HG02763 (cell line): ENCODE results near the gene VTI1A.
A peak's percentile ranks its signal among the peaks of the same experiment; 100 is the strongest.
"Not testable (repeated sequence)": the region's sequence is repeated elsewhere in the genome, so short reads cannot be mapped to it uniquely, and the experiment has no call there.

ENCODE experiments used
- ATAC-seq: cut with Tn5 transposase; IDR thresholded peaks from one replicate; pipeline ENCODE4 v1.9.1; 2021; ENCODE audit warnings: mild to moderate bottlenecking, moderate library complexity; ENCODE audit not compliant: unreplicated experiment

VTI1A gene

DNA sequence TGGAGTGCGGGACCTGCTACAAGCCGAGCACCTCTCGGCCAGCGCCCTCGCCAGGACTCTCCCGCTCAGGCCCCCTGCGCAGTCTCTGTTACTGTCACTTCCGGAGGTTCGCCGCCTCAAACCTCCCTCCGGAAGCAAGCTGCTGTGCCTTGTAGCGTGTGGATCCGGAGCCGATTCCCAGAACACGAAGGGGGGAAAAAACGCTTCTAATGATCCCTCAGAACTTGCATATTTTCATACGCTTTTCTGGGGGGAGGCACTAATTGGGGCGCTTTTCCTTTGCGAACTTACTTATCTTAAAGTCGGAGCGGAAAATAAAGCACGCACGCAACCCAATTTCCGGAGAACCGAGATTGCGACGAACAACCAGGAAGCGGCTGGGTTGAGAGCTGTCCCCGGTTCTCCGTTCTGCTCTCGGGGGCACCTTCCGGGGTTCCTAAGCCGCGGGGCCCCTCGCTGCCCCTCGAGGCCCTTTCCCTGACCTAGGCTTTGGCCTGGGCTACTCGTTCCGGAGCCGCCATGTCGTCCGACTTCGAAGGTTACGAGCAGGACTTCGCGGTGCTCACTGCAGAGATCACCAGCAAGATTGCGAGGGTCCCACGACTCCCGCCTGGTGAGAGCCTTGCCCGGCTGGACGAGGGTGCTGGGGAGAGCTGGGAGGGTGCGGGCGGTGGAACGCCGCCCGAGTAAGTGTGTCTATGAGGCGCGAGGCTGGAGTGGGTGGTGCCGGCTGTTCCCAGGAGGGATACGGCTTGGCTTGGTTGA lies at the start of gene VTI1A, which contains the start of gene ZDHHC6:
Gene VTI1A, plus strand, starts transcription at position 361 of the 765 bp plus-strand sequence. Its CDS starts 159 bp downstream, at position 520.
Gene ZDHHC6, minus strand, starts transcription at position 60 of the 765 bp plus-strand sequence. CDS start 1,478 bp downstream, outside the sequence.
- peak; percentile 95 for ATAC-seq

DNA sequence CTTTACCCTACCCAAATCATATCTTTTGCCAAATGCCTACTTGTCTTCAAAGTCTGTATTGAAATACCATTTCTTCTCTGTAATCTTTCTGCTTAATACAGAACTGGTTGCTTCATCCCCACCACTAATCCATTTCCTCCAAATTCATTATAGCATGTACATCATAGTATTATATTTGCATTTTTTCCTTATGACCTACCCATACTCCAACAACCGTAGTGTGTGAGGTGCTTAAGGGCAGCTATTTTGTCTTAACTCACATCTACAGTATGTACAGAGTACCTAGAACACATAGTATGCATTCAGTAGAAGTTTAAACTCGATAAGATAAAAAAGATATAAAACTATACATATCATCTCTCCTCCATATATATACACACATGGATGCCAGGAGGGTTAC lies 49.4 kb upstream of the VTI1A start:
- no peak for ATAC-seq

DNA sequence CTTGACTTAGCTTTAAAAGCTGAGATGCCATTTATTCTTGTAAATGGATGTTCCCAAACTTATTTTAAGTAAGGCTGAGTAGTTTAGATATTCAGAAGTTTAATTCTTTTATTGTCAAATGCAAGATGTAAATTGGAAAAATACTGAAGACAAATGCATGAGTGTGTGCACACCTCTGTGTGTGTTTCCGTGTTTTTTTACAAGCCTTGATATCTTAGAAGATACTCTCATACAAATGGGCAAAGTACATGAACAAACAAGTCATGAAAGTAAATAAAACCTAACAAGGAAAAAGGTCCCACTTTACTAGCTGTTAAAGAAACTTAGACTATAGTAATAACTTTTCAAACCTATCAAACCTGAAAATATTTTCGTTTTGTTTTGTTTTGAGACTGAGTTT lies 44.1 kb upstream of the VTI1A start:
- no peak for ATAC-seq

DNA sequence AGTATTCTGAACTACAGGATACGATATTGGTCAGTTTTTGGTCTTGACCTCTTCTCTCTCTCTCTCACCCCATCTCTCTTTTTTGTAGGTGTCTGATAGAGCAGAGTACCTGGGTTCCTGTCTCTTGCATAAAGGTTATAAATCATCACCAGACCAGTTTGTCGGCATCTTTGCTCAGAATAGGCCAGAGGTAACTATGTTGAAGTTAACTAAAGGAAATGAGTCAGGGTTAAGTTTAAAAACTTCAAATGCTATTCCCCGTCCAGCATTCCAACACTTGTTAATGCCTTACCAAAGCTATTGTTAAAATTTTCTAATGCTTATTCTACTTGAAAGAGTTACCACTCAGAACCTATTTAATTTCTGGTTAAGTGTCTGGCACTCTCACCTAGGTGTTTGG lies 42.4 kb upstream of the VTI1A start:
- ATAC-seq = no peak

DNA sequence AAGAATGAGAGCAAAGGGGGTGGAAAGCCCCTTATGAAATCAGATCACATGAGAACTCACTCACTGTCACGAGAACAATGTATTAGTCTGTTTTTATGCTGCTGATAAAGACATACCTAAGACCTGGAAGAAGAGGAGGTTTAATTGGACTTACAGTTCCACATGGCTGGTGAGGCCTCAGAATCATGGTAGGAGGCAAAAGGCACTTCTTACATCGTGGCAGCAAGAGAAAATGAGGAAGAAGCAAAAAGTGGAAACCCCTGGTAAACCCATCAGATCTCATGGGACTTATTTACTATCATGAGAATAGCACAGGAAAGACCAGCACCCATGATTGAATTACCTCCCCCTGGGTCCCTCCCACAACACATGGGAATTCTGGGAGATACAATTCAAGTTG lies 40.2 kb upstream of the VTI1A start:
- ATAC-seq = not testable (repeated sequence)

DNA sequence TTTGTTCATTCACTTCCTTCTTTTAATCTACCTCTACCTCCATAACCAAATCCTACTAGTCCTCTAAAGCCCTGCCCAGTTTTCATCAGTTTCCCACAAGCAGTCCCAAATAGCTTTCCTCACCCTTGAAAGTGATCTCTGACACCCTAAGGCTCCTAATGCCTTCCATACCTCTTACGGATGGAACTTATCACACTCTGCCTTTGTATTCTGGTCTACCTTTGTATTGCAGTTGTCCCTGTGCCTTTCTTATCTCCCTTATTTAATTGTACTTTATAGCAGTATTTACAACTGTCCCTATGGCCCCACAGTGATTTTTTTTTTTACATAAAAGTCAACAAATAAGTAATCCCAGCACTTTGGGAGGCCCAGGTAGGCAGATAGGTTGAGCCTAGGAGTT lies 39.3 kb upstream of the VTI1A start:
- no peak for ATAC-seq

DNA sequence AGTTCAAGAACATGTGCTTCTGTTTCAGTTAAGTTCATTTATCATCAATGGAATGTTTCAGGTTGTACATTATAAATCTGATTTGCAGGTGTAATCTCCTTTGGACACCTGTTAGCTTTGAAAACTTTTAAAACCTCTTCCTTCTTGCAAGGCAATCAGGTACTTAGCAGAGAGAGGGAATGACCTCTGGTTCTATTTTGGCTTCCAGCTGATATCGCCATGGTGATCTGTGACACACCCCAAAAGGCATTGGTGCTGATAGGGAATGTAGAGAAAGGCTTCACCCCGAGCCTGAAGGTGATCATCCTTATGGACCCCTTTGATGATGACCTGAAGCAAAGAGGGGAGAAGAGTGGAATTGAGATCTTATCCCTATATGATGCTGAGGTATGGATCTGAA lies 37.7 kb upstream of the VTI1A start:
- ATAC-seq = no peak

DNA sequence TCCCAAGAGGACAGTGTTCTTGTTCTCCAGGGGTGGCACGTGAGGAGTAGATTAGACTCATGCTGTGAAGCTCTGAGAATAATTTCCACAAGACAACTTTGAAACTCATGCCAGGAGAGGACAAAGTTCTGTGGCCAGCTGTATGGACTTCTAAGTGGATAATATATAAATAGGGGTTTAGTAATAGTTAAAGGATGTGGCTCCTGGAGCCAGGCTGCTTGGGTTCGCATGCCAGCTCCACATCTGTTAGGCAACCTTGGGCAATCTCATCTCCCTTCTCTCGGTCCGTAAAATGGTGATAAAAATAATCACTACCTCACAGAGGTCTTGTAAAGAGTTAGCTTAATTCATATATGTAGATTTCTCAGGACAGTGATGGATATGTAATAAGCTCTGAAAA lies 37.3 kb upstream of the VTI1A start:
- ATAC-seq = no peak

DNA sequence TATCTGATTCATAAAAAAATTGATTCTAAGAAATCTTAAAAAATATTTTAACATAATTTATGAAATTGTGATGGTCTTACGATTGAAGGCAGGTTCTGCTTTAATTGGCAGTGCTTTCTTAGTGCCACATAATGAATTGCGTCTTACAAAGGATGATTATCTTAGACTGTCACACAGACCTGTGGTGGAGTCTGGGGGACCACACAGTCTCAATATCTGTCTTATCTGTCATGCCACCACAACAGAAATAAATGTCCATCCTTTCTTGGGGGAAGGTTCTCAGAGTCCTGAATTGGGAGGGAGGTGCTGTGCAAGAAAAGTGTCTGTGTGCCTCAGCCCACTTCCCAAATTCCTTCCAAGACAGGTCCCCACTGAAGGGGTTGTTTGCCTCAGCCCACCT lies 34.3 kb upstream of the VTI1A start:
- no peak for ATAC-seq

DNA sequence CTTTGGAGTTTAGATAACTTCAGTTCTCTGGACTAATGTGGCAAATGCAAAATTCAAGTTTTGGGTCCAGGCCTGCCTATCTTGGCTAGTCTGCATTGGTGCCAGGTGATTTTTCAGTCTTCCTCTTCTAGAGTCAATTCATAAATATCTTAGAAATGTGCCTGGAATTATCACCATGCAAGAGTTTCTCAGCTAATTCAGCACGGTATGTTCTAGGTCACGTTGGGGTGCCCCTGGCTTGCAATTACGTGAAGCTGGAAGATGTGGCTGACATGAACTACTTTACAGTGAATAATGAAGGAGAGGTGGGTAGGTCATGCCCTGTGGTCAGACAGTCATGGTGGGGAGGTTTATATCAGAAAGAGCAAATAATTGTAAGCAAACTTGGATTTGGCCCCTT lies 25.3 kb upstream of the VTI1A start:
- no peak for ATAC-seq

DNA sequence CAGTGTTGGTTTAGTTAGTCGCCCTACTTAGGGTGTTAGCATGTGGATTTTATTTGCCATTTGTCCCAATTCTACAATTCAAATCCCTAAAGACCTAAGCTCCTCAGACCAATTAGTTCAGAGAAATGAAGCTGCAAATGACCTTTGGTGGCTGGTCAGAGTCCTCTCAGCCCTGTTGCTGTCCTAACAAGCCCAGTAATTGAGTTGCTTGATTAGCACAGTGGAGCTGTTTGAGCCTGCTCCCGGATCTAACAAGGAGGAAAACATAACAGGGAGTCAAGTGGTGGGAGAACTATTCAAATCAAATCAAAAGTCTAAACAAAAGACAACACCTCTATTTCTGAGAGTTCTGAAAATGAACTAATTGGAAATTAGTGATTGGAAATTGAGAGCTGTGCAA lies 22.4 kb upstream of the VTI1A start:
- no peak for ATAC-seq

DNA sequence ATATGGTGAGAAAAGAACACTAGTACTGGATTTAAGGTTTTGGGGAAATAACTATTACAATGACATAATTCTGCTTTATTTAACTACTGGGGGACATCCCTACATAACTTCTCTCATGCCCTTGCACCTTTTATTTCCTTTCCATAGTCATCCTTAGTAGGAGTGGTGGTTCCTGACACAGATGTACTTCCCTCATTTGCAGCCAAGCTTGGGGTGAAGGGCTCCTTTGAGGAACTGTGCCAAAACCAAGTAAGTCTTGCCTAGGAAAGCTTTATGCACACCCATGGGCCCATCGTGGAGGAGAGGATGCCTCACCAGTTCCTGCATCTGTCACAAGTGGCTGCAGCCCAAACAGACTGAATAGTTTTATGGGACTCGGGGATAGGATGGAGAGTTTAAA lies 20.9 kb upstream of the VTI1A start:
- no peak for ATAC-seq

DNA sequence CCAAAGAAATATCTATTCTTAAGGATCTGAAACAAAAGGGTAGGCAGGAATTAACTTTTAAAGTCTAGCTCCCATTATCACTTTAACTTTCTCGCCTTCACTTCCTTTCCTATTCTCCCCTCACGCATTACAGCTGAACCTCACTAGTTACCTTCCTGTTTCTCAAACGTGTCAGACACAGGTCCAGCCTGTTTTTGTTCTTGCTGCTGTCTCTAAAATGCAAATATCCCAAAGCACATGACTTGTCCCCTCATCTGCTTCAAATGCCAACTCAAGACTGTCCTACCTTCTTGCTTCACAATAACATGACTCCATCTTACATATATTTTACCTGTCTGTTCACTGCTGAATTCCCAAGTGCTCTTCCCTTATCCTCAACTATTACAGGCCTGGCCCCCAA lies 17.9 kb upstream of the VTI1A start:
- ATAC-seq = no peak

DNA sequence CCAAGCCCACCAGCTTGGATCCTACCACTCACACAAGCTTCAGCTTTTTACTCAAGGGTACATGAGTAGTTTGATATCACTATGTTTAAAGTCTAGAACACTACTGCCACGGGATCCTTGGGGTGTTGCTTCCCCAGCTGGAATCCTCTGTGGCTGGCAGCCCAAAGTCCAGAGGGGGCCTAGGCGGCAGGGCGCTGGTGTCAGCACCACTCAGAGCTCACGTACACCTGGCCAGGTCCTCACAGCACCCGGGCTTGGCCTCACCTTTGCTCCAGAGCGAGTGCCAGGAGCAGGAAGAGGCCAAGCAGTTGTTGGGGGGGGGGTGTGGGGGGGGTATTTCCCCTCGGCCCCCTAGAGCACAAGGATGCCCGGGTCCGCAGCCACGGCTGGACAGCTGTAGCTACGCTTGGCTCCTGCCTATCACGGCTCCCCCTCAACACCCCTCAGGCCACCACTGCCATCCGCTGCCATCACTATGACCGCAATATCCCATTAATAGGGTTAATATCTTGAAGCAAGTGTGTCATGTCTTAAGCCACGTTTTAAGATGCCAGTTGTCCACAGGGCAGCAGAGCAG lies 17.3 kb upstream of the VTI1A start:
- ATAC-seq = no peak

DNA sequence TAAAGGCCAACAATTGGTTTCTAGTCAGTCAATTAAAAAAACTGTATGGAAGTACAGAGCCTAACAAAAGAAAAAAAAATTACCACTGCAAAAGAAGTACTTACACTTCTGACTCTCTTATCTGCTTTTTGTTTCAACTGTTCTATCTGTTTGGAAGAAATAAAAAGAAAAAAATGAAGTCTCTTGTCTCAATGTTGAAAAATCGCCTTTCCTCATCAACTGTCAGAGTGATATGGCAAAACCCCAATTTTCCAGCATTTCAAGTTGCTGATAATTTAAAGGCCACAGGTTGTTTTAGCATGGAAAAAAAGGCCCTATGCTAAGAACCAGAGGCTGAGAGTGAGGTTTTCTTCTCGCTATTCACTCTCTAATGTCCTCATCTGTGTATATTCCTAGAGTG lies 13.9 kb upstream of the VTI1A start:
- ATAC-seq = no peak

DNA sequence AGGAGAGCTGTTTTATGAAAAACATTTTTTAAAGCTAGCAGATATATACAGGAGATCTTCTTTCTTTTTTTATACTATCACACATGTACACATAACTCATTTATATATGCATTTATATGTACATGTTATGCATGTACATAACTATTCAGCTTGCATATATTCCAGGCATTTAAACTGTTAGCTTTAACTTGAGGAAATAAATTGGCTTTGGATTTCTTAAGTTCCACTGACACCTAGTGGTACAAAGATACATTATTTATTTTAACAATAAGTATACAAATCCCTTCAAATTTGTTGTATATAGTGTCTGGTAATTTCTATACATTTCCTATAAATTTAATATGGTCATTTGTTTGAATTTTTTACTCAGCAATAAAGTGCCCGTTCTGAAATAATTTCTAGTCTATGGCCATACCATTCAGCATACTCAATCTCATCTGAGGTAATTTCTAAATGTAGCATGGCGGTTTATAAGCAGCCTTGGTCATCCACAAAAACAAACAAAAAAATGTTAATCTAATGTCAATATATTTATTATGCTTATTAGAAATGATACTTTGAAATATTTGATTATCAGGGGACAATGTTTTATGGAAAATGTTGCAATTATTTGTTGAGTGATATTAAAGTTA lies 11.9 kb upstream of the VTI1A start:
- ATAC-seq = no peak

DNA sequence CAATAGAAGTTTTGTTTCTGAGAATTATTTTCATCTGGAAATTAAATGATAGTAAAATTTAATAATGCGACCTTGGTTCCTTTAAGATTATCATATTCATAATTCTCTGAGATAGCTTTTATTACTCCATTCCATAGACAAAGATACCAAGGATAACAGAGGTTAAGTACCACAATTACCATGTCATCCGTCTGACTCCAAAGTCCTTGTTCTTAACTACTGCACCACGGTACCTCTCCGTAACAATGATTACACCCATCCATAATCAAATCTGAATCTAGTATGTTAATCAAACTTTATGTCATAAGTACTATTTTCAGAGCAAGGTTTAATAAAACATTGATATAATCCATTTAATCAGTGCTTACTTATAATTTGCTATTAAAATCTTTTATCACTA lies 8.7 kb upstream of the VTI1A start:
- no peak for ATAC-seq

DNA sequence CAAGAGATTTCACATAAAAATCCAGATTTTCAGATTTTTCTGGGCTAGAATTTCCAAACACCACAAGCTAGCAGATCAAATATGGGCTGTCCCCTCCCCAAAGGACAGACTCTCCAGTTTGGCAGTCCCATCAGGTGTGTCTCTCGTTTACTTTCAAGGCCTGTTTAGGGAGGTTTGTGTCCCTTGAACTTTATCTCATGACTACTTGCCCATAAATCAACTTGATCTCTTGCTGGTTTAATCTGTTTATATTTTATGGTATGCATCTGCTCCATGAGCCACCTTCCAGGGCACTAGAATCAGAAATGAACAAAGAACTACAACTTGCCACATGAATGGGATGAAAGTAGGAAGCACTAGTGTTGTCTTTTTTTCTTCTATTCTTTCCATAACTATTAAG lies 5.5 kb upstream of the VTI1A start:
- ATAC-seq = no peak

DNA sequence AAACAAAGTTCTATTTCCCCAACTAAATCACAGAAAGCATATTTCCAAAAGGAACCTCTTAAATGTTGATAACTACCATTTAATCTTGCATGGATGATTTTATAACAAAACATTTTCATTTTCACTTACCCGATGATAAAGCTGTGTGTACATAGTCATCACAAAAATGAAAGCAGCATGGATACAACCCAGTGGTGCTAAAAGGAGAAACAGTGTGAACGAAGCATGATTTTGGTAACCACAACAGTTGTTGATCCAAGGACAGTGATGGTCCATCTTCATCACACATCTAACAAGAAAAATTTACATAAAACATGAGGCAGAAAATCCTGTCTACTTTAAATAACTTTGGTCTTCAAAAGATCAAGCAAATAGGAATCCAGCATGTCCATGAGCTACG lies 5.0 kb upstream of the VTI1A start:
- no peak for ATAC-seq

DNA sequence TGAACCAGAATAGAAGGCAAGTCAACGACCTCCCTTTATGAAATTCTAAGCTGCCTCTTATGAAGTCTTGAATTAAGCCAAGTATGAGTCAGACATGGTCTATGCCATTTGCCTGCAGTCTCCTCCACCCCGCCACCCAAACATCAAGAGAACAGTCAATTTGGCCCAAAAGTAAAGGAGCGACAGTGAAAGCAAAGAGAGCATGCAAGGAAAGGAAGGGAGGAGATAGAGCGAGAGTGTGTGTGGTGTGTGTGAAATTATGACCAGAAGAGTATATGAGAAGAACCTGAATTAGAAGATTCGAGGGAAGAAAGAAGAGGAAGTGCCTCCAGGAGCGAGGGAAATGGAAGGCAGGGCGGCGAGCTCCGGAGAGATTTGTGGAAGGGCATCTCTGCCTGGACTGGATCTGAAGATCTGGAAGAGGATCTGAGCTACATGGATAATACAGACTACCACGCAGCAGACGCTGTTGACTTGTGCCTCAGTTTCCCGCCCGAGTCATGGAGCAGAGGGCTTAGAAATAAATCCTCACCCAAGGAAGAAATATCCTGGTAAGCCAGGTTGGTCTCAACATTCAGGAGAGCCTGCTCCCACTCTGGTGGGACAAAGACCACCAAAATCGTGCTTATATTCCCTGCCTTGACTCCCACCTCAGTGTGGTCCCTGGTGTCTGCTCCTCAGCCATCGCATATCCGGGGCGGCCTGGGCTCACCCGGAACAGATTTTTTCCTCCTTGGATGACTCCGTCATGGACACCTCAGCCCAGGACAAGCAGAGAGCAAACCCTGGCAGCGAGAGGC lies 760 bp upstream of the VTI1A start:
- ATAC-seq = no peak

DNA sequence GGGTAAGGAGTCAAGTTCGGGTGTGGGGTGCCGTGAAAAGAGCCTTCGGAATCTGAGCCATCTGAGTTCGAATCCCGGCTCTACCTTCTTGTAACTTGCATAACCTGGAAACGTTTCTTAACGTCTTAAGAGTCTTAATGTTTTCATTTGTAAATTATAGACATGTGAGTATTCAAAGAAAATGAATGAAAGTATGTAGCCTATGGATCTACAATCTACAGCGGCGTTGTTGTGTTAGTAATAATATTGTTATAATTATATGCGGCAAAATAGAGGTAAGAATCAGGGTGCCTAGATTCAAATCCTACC lies 559 bp downstream of the VTI1A start:
- ATAC-seq = no peak

DNA sequence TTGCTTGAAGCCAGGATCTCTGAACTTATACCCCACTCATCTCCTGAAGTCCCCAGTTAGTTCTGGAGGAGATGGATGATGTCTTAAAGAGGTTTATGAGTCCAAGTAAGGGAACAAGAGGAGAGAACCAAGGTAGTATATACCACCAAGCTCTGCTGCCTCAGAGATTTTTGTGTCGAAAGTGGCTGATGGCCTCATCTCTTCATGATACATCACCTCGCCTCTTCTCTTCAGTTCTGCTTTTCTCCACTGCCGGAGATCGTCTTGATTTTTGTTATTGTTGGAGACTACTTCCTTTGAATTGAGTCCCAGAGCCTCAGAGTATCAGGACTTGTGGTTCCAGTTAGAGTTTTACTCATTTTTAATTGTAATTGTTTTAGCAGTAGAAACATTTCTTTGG lies 1.9 kb downstream of the VTI1A start:
- no peak for ATAC-seq
